UCSD-AML1 (cell line): Measurements from ENCODE around the gene POLQ.
"Not testable (repeated sequence)": the region's sequence is repeated elsewhere in the genome, so short reads cannot be mapped to it uniquely, and the experiment has no call there.

Experiments
- DNase-seq: peaks from one replicate; lab custom pipeline; 2025; ENCODE audit not compliant: unreplicated experiment; lab: John Stamatoyannopoulos, UW

POLQ gene

DNA sequence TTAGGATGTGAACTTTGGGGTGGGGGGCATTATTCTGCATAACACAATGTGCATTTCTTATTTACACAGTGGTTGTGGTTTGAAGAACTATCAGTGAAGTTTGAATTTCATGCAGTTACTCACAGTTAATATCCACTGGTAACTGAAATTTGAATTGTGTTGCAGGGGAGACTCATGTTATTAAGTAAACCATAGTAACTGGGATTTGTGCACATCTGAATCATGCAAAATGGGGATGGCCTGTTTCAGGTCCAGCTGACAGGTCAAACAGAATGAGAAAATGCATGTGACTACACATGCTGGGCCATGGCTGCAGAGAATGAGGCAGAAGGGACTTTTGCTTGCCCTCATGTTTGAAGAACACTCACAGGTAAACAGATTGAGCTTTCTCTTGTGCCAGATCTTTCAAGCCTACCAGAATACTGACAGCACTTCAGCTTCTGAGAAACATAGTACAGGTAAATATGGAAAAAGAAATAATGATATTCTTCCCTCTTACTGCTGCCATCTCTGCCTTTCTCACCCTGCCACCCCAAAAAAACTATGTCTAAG lies 115.0 kb downstream of the POLQ start:
- DNase-seq: no peak

DNA sequence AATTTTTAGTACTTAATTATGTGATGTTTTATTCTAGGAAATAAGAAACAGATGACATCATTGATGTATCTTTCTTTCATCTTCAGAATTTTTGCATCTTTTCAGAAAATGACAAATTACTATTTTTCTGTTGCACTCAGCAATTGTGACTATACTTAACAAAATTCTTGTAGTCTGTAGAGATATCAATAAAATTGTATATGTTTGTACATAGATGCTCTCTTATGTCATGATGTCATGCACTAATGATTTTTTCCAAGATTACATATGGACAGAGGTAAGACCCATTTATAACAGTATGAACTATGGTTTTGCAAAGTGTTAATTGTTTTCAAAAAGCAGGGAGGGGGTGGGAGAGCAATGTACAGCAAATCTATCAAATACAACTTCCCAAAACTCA lies 121.2 kb downstream of the POLQ start:
- DNase-seq: no peak

DNA sequence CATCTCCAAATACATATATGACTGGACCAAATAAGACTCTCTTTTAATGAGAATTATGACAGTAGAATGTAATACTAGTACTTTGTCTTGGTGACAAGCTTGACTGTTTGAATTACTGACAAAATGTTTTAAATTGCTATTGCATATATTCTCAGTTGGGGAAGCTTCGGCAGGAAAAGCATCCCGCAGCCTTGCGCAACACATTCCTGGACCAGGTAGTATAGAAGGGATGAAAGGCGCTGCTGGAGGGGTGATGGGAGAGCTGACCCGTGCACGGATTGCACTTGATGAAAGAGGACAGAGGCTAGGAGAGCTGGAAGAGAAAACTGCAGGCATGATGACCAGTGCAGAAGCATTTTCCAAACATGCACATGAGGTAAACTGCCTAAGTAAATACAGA lies 127.6 kb downstream of the POLQ start:
- DNase-seq: no peak

DNA sequence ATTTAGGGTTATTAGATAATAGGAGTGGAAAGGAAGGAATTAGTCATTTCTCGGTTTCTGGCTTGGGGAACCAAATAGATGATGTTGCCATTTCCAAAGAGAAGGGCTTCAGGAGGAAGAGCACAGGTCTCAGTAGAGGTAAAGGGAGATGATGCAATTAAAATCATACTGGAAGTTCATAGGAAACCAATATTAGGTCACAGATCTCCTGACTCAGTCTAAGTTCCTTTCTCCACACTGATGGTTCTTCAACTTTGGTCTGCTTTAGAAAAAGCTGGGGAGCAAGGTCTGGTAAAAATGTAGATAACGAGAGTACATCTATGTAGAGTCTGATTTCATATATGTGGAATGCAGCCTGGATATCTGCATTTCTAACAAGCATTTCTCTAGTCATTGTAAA lies 130.9 kb downstream of the POLQ start:
- DNase-seq: no peak

DNA sequence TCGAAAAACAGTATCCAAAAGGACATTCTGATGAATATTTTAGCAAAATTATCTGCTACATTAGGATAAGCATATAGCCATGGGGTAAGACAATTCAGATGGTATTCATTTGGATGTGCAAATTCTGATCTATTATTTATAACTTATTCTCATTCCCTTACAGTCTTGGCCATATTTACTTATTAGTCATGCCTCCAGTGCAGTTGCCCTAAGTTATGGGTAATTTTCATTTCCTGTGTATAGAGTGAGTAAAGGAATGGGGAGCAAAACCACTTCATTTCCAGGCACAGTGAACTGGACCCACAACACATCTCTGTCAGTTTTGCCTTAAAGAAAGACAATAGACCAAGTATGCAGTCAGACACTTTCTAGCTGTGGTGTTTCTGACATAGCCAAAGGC lies 134.3 kb downstream of the POLQ start:
- no peak for DNase-seq

DNA sequence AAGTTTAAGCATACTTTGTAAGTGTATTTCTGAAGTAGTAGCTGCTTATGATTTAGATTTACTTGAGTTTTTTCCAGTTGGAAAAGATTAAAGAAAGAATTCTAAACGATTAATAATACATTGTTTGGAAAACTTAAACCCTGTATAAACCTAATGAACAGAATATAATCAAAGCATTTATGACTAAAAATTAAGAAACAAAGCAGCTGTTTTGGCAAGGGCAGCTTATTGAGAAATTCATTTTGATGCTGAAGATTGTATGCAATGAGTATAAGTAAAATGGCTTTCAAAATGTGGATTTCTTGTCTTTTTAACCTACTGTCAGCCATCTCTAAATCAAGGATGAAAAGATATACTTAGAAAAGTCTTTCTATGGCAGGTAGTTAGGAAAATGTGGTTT lies 140.2 kb downstream of the POLQ start:
- no peak for DNase-seq

DNA sequence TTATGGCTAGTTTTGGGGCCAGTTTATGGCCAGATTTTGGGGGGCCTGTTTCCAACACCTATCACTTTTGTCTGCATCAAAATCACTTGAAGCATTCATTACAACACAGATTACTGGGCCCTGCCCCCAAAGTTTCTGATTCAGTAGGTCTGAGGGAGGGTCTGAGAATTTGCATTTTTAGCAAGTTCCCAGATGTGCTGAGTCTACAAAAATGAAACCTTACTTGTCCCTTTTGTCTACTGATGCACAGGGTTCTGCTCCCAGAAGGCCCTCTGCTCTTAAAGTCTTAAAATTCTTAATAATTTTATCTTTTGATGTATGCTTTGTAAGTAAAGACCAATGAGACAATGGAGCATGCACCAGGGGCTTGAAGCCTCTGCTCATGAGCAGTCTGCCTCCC lies 146.0 kb downstream of the POLQ start:
- no peak for DNase-seq

DNA sequence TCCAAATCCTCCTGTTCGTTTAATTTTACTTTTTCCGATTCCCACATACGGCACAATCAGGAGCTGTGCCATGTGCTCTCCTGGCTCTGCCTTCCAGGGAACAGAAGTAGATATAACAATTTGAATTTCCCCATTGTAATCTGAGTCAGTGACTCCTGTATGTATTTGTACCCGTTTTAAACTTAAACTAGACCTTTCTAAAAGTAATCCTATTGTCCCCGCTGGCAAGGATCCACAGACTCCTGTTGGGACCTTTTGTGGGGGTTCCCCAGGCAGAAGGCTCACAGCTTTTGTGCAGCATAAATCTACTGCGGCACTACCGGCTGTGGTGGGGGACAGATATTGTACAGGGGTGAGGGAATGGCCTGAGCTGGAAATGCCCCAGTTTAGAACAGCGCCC lies 147.7 kb downstream of the POLQ start:
- not testable (repeated sequence) for DNase-seq

DNA sequence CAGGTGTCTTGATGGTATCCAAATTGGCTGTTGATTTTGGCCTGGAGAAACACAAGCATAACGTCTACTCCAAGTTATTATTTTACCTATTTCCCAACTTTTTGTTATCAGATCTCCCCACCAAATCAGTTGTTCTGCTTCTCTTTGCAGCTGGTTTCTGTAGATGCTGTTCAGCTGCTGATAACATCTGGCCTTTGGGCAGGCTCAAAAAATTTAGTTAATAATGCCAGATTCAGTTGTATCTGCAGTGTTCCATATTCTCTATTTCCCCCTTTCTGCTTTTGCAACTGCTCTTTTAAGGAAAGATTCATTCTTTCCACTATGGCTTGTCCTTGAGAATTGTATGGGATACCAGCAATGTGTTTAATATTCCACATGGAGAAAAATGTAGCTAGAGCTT lies 149.8 kb downstream of the POLQ start:
- DNase-seq: not testable (repeated sequence)

DNA sequence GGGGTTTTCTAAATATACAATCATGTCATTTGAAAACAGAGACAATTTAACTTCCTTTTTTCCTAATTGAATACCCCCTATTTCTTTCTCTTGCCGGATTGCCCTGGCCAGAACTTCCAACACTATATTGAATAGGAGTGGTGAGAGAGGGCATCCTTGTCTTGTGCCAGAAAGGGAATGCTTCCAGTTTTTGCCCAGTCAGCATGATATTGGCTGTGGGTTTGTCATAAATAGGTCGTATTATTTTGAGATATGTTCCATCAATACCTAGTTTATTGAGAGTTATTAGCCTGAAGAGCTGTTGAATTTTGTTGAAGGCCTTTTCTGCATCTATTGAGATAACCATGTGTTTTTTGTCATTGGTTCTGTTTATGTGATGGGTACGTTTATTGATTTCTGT lies 157.5 kb downstream of the POLQ start:
- DNase-seq: not testable (repeated sequence)
